Measurements from ENCODE around the gene STX10. TPM values are rescaled to one million over a fixed set of nuclear protein-coding genes. Genes with fewer than 3 reads are reported as not detected.

The STX10 gene
- total and polyA plus RNA-seq, 8 donors: 63.6 to 94.8 (median 72.5) TPM

DNA sequence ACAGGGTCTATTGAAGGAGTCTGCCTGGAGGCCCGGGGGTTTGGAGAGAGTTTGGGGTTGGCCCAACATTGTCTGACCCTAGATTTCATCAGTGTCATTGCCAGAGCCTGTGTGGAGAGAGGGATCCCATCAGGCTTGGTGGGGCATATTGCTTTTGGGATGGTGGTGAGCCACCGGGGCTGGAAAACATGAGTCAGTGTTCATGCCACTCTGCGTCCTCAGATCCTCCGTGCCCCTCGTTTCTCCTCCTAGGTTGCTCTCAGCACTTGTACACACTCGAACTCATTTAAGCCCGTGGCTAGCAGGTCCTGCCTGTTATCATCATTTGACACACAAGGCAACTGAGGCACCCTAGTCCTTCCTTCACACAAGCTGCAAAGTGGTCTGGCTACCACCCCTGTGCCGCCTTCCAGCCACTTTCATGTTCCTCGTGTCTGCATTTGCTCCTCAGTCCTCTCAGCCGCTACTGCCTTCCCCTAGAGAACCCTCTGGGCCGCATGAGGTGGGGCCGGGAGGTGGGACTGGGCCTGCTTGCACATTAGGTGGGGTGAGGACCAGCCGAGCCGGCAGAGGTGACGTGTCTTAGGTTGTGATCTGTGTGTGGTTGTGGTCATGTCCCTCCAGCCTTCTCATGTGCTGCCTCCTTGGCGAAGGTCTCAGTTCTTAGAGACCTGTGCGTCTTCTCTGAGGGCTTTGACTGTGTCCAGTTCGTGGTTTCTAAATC, 28.5 kb downstream of the STX10 start:
- Histone ChIP-seq H3K36me3 (peaks cover 0 to 27% of the 10 kb centered on the region in 2 donors), H3K27me3 (no peaks in the 10 kb centered on the region), H3K4me3 (no peak overlapping the region), H3K4me1 (peaks cover 15 to 36% of the 10 kb centered on the region in 2 donors), H3K27ac (no peak overlapping the region), H3K9me3 (no peaks in the 10 kb centered on the region)
- intact Hi-C loops (cut with DNase I): no loop called here
- TF ChIP-seq, protein P1, sequence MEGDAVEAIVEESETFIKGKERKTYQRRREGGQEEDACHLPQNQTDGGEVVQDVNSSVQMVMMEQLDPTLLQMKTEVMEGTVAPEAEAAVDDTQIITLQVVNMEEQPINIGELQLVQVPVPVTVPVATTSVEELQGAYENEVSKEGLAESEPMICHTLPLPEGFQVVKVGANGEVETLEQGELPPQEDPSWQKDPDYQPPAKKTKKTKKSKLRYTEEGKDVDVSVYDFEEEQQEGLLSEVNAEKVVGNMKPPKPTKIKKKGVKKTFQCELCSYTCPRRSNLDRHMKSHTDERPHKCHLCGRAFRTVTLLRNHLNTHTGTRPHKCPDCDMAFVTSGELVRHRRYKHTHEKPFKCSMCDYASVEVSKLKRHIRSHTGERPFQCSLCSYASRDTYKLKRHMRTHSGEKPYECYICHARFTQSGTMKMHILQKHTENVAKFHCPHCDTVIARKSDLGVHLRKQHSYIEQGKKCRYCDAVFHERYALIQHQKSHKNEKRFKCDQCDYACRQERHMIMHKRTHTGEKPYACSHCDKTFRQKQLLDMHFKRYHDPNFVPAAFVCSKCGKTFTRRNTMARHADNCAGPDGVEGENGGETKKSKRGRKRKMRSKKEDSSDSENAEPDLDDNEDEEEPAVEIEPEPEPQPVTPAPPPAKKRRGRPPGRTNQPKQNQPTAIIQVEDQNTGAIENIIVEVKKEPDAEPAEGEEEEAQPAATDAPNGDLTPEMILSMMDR (IDR thresholded peaks at IDR 0.05): no peak
- no peak for DNase-seq
- ATAC-seq: no peak

- H3K4me1 ChIP-seq: peaks cover 18 to 41% of the 10 kb centered on the region in 2 donors
- peaks cover 0 to 18% of the 10 kb centered on the region in 2 donors for H3K36me3 ChIP-seq
- H3K4me3 ChIP-seq: no peak overlapping the region
- ATAC-seq (no peak), DNase-seq (no peak)
- intact Hi-C loops (cut with DNase I): no loop called here
- no peaks in the 10 kb centered on the region for H3K27me3 ChIP-seq
- TF ChIP-seq, protein P1 (IDR thresholded peaks at IDR 0.05): no peak
- H3K9me3 ChIP-seq: no peaks in the 10 kb centered on the region
- H3K27ac ChIP-seq: no peak overlapping the region
These were observed 29.4 kb downstream of the STX10 start for GRCh38 chr19:13120817-13121216.

GRCh38 chr19:13120031-13120430, 30.1 kb downstream of the STX10 start:
- Histone ChIP-seq H3K27ac (no peak overlapping the region), H3K27me3 (no peaks in the 10 kb centered on the region), H3K4me3 (no peak overlapping the region), H3K36me3 (peaks cover 0 to 13% of the 10 kb centered on the region in 2 donors), H3K4me1 (peaks cover 22 to 48% of the 10 kb centered on the region in 2 donors), H3K9me3 (no peaks in the 10 kb centered on the region)
- TF ChIP-seq, protein P1 (IDR thresholded peaks at IDR 0.05): no peak
- intact Hi-C loops (cut with DNase I): no loop called here
- ATAC-seq: no peak
- no peak for DNase-seq

DNA sequence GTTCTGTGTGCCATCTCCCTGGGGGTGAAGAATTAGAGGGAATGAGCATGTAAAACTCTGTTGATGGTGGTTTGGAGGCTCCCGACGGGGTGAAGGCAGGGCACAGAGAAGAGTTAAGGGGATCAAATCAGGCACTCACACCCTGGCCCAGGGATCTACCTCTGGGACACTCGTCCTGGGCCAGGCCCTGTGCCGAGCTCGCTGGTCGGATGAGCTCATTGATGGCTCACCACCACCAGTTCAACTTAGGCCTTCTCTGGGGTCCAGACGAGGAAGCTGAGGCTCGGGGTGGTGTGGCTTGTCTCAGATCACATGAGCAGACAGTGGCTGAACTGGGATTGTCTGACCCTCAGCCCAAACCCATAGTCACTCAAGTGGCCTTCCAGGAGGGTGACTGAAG, 30.5 kb downstream of the STX10 start:
- TF ChIP-seq, protein P1 (IDR thresholded peaks at IDR 0.05): no peak
- H3K27me3 ChIP-seq: no peaks in the 10 kb centered on the region
- H3K4me1 ChIP-seq: peaks cover 22 to 48% of the 10 kb centered on the region in 2 donors
- H3K36me3 ChIP-seq: peaks cover 0 to 14% of the 10 kb centered on the region in 2 donors
- no peaks in the 10 kb centered on the region for H3K9me3 ChIP-seq
- DNase-seq (no peak), ATAC-seq (no peak)
- H3K27ac ChIP-seq: no peak overlapping the region
- H3K4me3 ChIP-seq: peak overlapping the region in 1 of 2 donors; percentile 88
- intact Hi-C loops (cut with DNase I): no loop called here

DNA sequence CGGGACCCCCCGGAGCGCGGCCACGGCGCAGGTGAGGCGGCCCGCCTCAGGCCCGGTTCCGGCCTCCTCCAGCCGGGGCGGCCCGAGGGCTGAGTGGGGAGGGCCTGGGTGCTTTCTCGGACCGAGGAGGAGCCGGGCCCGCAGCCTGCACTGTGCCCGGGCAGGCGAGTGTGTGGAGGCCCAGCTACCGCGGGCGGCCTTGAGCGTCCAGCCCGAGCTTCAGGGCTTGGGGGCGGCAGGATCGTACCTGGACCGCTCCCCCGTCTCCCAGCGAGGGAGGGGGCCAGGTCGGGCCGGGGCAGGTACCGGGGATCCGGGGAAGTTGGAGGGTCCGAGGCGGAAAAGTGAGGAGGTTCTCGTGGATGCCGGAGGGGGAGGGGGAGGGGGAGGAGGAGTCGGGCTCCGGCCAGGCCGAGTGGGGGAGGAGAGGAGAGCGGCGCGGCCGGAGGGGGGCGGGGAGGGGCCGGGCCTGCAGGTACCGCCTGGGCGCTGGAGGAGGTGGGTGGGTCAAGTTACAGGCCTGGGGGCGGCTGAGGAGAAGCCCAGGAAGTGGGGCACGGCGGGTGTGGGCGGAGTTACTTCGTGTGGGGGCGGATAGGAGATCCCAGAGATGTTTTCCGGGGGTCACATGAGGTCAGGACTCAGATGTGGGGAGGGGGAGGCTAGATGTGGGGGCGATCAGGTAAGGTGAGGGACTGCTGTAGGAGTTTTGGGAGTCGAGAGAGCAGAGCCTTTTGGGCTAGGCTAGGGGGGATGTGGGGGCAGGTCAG, 31.6 kb downstream of the STX10 start:
- peaks cover 22 to 48% of the 10 kb centered on the region in 2 donors for H3K4me1 ChIP-seq
- TF ChIP-seq, protein P1 (IDR thresholded peaks at IDR 0.05): no peak
- ATAC-seq (peak; percentile 47), DNase-seq (peak in 2 of 4 donors; percentile 81 to 89)
- peak overlapping the region; percentile 75 to 88 for H3K4me3 ChIP-seq
- H3K9me3 ChIP-seq: no peaks in the 10 kb centered on the region
- H3K27me3 ChIP-seq: no peaks in the 10 kb centered on the region
- H3K36me3 ChIP-seq: peaks cover 0 to 23% of the 10 kb centered on the region in 2 donors
- intact Hi-C loops (cut with DNase I): no loop called here
- peak overlapping the region in 1 of 2 donors; percentile 74 for H3K27ac ChIP-seq

All from left lung (tissue), 10 donors.